Skeletal muscle cell (primary cell): ENCODE data around the gene PRDM15.
A peak's percentile ranks its signal among the peaks of the same experiment; 100 is the strongest.

Experiments used
- DNase-seq: peaks from one replicate; pipeline ENCODE4 v3.0.0-alpha.2; 2010; ENCODE audit warnings: low read depth
- H3K4me3 ChIP-seq: 2 replicates; pipeline ENCODE4 v1.5.1; 2011; ENCODE audit warnings: low read depth, mild to moderate bottlenecking, control low read depth, low read length, moderate library complexity

The PRDM15 gene

GRCh38 chr21:41891132-41891531 lies 12.0 kb upstream of the PRDM15 start:
- DNase-seq = no peak
- no peak overlapping the region for H3K4me3 ChIP-seq

GRCh38 chr21:41890355-41890754 lies 11.2 kb upstream of the PRDM15 start:
- no peak overlapping the region for H3K4me3 ChIP-seq

GRCh38 chr21:41888749-41889376 lies 9.7 kb upstream of the PRDM15 start:
- H3K4me3 ChIP-seq = no peak overlapping the region
- DNase-seq = no peak

More at GRCh38 chr21:41890355-41890754, 11.2 kb upstream of the PRDM15 start:
- DNase-seq = no peak

- no peak for DNase-seq
These were observed 8.5 kb upstream of the PRDM15 start for GRCh38 chr21:41887667-41888066.

GRCh38 chr21:41886328-41886727 lies 7.2 kb upstream of the PRDM15 start:
- DNase-seq = no peak
- H3K4me3 ChIP-seq = no peak overlapping the region

More at GRCh38 chr21:41887667-41888066, 8.5 kb upstream of the PRDM15 start:
- no peak overlapping the region for H3K4me3 ChIP-seq

GRCh38 chr21:41885341-41886024 lies 6.3 kb upstream of the PRDM15 start:
- DNase-seq = no peak
- no peak overlapping the region for H3K4me3 ChIP-seq

- no peak overlapping the region for H3K4me3 ChIP-seq
- DNase-seq = no peak
These were observed 5.4 kb upstream of the PRDM15 start for GRCh38 chr21:41884501-41885030.

GRCh38 chr21:41883582-41883981 lies 4.4 kb upstream of the PRDM15 start:
- no peak for DNase-seq
- H3K4me3 ChIP-seq = no peak overlapping the region

- no peak overlapping the region for H3K4me3 ChIP-seq
- no peak for DNase-seq
These were observed 1.9 kb upstream of the PRDM15 start for GRCh38 chr21:41881051-41881450.

- no peak overlapping the region for H3K4me3 ChIP-seq
- DNase-seq = no peak
These were observed 1.0 kb upstream of the PRDM15 start for GRCh38 chr21:41880153-41880552.

- peak overlapping the region; percentile 94 for H3K4me3 ChIP-seq
- DNase-seq = peak; percentile 65
These were observed 334 bp downstream of the PRDM15 start for GRCh38 chr21:41878831-41879189.

GRCh38 chr21:41877901-41878830 lies 978 bp downstream of the PRDM15 start:
- no peak for DNase-seq

GRCh38 chr21:41876928-41877652 lies 2.1 kb downstream of the PRDM15 start:
- peak overlapping the region; percentile 94 for H3K4me3 ChIP-seq
- no peak for DNase-seq

More at GRCh38 chr21:41877901-41878830, 978 bp downstream of the PRDM15 start:
- peak overlapping the region; percentile 94 for H3K4me3 ChIP-seq

- H3K4me3 ChIP-seq = no peak overlapping the region
- no peak for DNase-seq
These were observed 2.7 kb downstream of the PRDM15 start for GRCh38 chr21:41876396-41876795.

- no peak for DNase-seq
- H3K4me3 ChIP-seq = no peak overlapping the region
These were observed 4.1 kb downstream of the PRDM15 start for GRCh38 chr21:41875086-41875485.

- DNase-seq = no peak
- H3K4me3 ChIP-seq = no peak overlapping the region
These were observed 4.5 kb downstream of the PRDM15 start for GRCh38 chr21:41874611-41875010.

GRCh38 chr21:41873426-41873825 lies 5.7 kb downstream of the PRDM15 start:
- no peak overlapping the region for H3K4me3 ChIP-seq

GRCh38 chr21:41873005-41873404 lies 6.1 kb downstream of the PRDM15 start:
- H3K4me3 ChIP-seq = no peak overlapping the region
- no peak for DNase-seq

More at GRCh38 chr21:41873426-41873825, 5.7 kb downstream of the PRDM15 start:
- DNase-seq = no peak

- H3K4me3 ChIP-seq = no peak overlapping the region
- no peak for DNase-seq
These were observed 7.7 kb downstream of the PRDM15 start for GRCh38 chr21:41871293-41872030.
